ENCODE results near the gene DNAJB13.

DNAJB13 gene

GRCh38 chr11:74015919-74016684 is 65.3 kb downstream of the DNAJB13 start:
- Histone ChIP-seq H2BK120ac (ENCODE audit: low read depth, low read length) (no peak overlapping the region), H3K27me3 (ENCODE audit: insufficient read depth, low read length, poor library complexity) (no peaks in the 10 kb centered on the region), H2BK15ac (replicated peaks; ENCODE audit: low read depth) (no peak overlapping the region), H4K5ac (ENCODE audit: low read length) (no peak overlapping the region), H3K79me1 (ENCODE audit: low read length) (no peaks in the 10 kb centered on the region), H3K27ac (ENCODE audit: low read depth, low read length) (no peak overlapping the region), H3K18ac (ENCODE audit: low read length) (no peak overlapping the region), H3K4me3 (ENCODE audit: low read length) (no peak overlapping the region), H2AK5ac (ENCODE audit: low read length) (no peak overlapping the region), H2BK5ac (ENCODE audit: low read length) (no peak overlapping the region), H3K36me3 (ENCODE audit: control insufficient read depth, insufficient read depth, low read length) (peaks cover 1% of the 10 kb centered on the region), H3K79me2 (ENCODE audit: control insufficient read depth, insufficient read depth, low read length) (no peaks in the 10 kb centered on the region), H3K4me2 (ENCODE audit: low read length) (no peak overlapping the region), H4K8ac (ENCODE audit: low read depth, low read length) (no peak overlapping the region), H3K4ac (ENCODE audit: low read depth, low read length) (no peak overlapping the region), H3K4me1 (ENCODE audit: control insufficient read depth, low read depth, low read length) (no peaks in the 10 kb centered on the region), H3K9ac (ENCODE audit: low read length) (no peak overlapping the region), H3K56ac (ENCODE audit: low read length) (no peak overlapping the region), H3K23ac (ENCODE audit: low read length) (no peak overlapping the region)
- no peak for DNase-seq
- WGBS (ENCODE audit: extremely low coverage, insufficient coverage, low lambda C conversion rate), result no CpG with 5 or more reads among the region's 5 CpGs

GRCh38 chr11:74017631-74018030 is 66.8 kb downstream of the DNAJB13 start:
- no CpG with 5 or more reads among the region's 3 CpGs for WGBS (ENCODE audit: extremely low coverage, insufficient coverage, low lambda C conversion rate)
- Histone ChIP-seq H3K36me3 (ENCODE audit: control insufficient read depth, insufficient read depth, low read length) (peaks cover 1% of the 10 kb centered on the region), H2BK5ac (ENCODE audit: low read length) (no peak overlapping the region), H3K79me1 (ENCODE audit: low read length) (no peaks in the 10 kb centered on the region), H4K8ac (ENCODE audit: low read depth, low read length) (no peak overlapping the region), H3K27ac (ENCODE audit: low read depth, low read length) (no peak overlapping the region), H2AK5ac (ENCODE audit: low read length) (no peak overlapping the region), H2BK120ac (ENCODE audit: low read depth, low read length) (no peak overlapping the region), H3K9ac (ENCODE audit: low read length) (no peak overlapping the region), H3K27me3 (ENCODE audit: insufficient read depth, low read length, poor library complexity) (no peaks in the 10 kb centered on the region), H3K18ac (ENCODE audit: low read length) (no peak overlapping the region), H2BK15ac (replicated peaks; ENCODE audit: low read depth) (no peak overlapping the region), H3K4ac (ENCODE audit: low read depth, low read length) (no peak overlapping the region), H3K4me2 (ENCODE audit: low read length) (no peak overlapping the region), H3K56ac (ENCODE audit: low read length) (no peak overlapping the region), H3K23ac (ENCODE audit: low read length) (no peak overlapping the region), H3K79me2 (ENCODE audit: control insufficient read depth, insufficient read depth, low read length) (no peaks in the 10 kb centered on the region), H3K4me1 (ENCODE audit: control insufficient read depth, low read depth, low read length) (no peaks in the 10 kb centered on the region), H4K5ac (ENCODE audit: low read length) (no peak overlapping the region), H3K4me3 (ENCODE audit: low read length) (no peak overlapping the region)
- DNase-seq, result no peak

GRCh38 chr11:74018331-74019005 is 67.6 kb downstream of the DNAJB13 start:
- Histone ChIP-seq H3K27ac (ENCODE audit: low read depth, low read length) (no peak overlapping the region), H4K5ac (ENCODE audit: low read length) (no peak overlapping the region)

GRCh38 chr11:74019104-74019738 is 68.4 kb downstream of the DNAJB13 start:
- no peak overlapping the region for H2BK15ac ChIP-seq (replicated peaks; ENCODE audit: low read depth)
- no peaks in the 10 kb centered on the region for H3K27me3 ChIP-seq (ENCODE audit: insufficient read depth, low read length, poor library complexity)
- no peak overlapping the region for H3K18ac ChIP-seq (ENCODE audit: low read length)
- H3K56ac ChIP-seq (ENCODE audit: low read length), result no peak overlapping the region
- H3K36me3 ChIP-seq (ENCODE audit: control insufficient read depth, insufficient read depth, low read length), result peaks cover 1% of the 10 kb centered on the region
- no peaks in the 10 kb centered on the region for H3K79me1 ChIP-seq (ENCODE audit: low read length)
- no peak overlapping the region for H3K27ac ChIP-seq (ENCODE audit: low read depth, low read length)
- H3K4ac ChIP-seq (ENCODE audit: low read depth, low read length), result no peak overlapping the region
- no CpG with 5 or more reads among the region's 4 CpGs for WGBS (ENCODE audit: extremely low coverage, insufficient coverage, low lambda C conversion rate)
- no peak for DNase-seq
- H2BK120ac ChIP-seq (ENCODE audit: low read depth, low read length), result no peak overlapping the region
- H3K4me2 ChIP-seq (ENCODE audit: low read length), result no peak overlapping the region
- H3K9ac ChIP-seq (ENCODE audit: low read length), result no peak overlapping the region
- no peak overlapping the region for H2AK5ac ChIP-seq (ENCODE audit: low read length)
- no peak overlapping the region for H3K23ac ChIP-seq (ENCODE audit: low read length)
- no peak overlapping the region for H4K8ac ChIP-seq (ENCODE audit: low read depth, low read length)
- no peaks in the 10 kb centered on the region for H3K79me2 ChIP-seq (ENCODE audit: control insufficient read depth, insufficient read depth, low read length)
- H3K4me3 ChIP-seq (ENCODE audit: low read length), result no peak overlapping the region
- no peaks in the 10 kb centered on the region for H3K4me1 ChIP-seq (ENCODE audit: control insufficient read depth, low read depth, low read length)
- H2BK5ac ChIP-seq (ENCODE audit: low read length), result no peak overlapping the region
- H4K5ac ChIP-seq (ENCODE audit: low read length), result no peak overlapping the region

More at GRCh38 chr11:74018331-74019005, 67.6 kb downstream of the DNAJB13 start:
- no peak overlapping the region for H2BK120ac ChIP-seq (ENCODE audit: low read depth, low read length)
- no peak overlapping the region for H2BK15ac ChIP-seq (replicated peaks; ENCODE audit: low read depth)
- no peak for DNase-seq
- no peak overlapping the region for H3K9ac ChIP-seq (ENCODE audit: low read length)
- H3K18ac ChIP-seq (ENCODE audit: low read length), result no peak overlapping the region
- no peak overlapping the region for H4K8ac ChIP-seq (ENCODE audit: low read depth, low read length)
- no peaks in the 10 kb centered on the region for H3K4me1 ChIP-seq (ENCODE audit: control insufficient read depth, low read depth, low read length)
- H3K4me2 ChIP-seq (ENCODE audit: low read length), result no peak overlapping the region
- peaks cover 1% of the 10 kb centered on the region for H3K36me3 ChIP-seq (ENCODE audit: control insufficient read depth, insufficient read depth, low read length)
- no peaks in the 10 kb centered on the region for H3K79me2 ChIP-seq (ENCODE audit: control insufficient read depth, insufficient read depth, low read length)
- H2AK5ac ChIP-seq (ENCODE audit: low read length), result no peak overlapping the region
- H3K79me1 ChIP-seq (ENCODE audit: low read length), result no peaks in the 10 kb centered on the region
- H2BK5ac ChIP-seq (ENCODE audit: low read length), result no peak overlapping the region
- no peak overlapping the region for H3K23ac ChIP-seq (ENCODE audit: low read length)
- no peak overlapping the region for H3K56ac ChIP-seq (ENCODE audit: low read length)
- no peaks in the 10 kb centered on the region for H3K27me3 ChIP-seq (ENCODE audit: insufficient read depth, low read length, poor library complexity)
- no peak overlapping the region for H3K4ac ChIP-seq (ENCODE audit: low read depth, low read length)
- WGBS (ENCODE audit: extremely low coverage, insufficient coverage, low lambda C conversion rate), result no CpG with 5 or more reads among the region's 9 CpGs
- no peak overlapping the region for H3K4me3 ChIP-seq (ENCODE audit: low read length)

GRCh38 chr11:74019860-74020259 is 69.0 kb downstream of the DNAJB13 start:
- no peak for DNase-seq
- no peak overlapping the region for H3K27ac ChIP-seq (ENCODE audit: low read depth, low read length)
- WGBS (ENCODE audit: extremely low coverage, insufficient coverage, low lambda C conversion rate), result no CpG with 5 or more reads among the region's 4 CpGs

More at GRCh38 chr11:74019860-74020259, 69.0 kb downstream of the DNAJB13 start:
- no peaks in the 10 kb centered on the region for H3K4me1 ChIP-seq (ENCODE audit: control insufficient read depth, low read depth, low read length)
- no peak overlapping the region for H3K4ac ChIP-seq (ENCODE audit: low read depth, low read length)
- no peak overlapping the region for H2BK15ac ChIP-seq (replicated peaks; ENCODE audit: low read depth)
- H2AK5ac ChIP-seq (ENCODE audit: low read length), result no peak overlapping the region
- H3K79me2 ChIP-seq (ENCODE audit: control insufficient read depth, insufficient read depth, low read length), result no peaks in the 10 kb centered on the region
- H4K5ac ChIP-seq (ENCODE audit: low read length), result no peak overlapping the region
- H2BK120ac ChIP-seq (ENCODE audit: low read depth, low read length), result no peak overlapping the region
- H3K18ac ChIP-seq (ENCODE audit: low read length), result no peak overlapping the region
- no peak overlapping the region for H3K56ac ChIP-seq (ENCODE audit: low read length)
- H3K79me1 ChIP-seq (ENCODE audit: low read length), result no peaks in the 10 kb centered on the region
- H3K4me3 ChIP-seq (ENCODE audit: low read length), result no peak overlapping the region
- no peak overlapping the region for H3K4me2 ChIP-seq (ENCODE audit: low read length)
- no peak overlapping the region for H3K23ac ChIP-seq (ENCODE audit: low read length)
- peaks cover 1% of the 10 kb centered on the region for H3K36me3 ChIP-seq (ENCODE audit: control insufficient read depth, insufficient read depth, low read length)
- no peak overlapping the region for H4K8ac ChIP-seq (ENCODE audit: low read depth, low read length)
- no peak overlapping the region for H3K9ac ChIP-seq (ENCODE audit: low read length)
- H2BK5ac ChIP-seq (ENCODE audit: low read length), result no peak overlapping the region
- no peaks in the 10 kb centered on the region for H3K27me3 ChIP-seq (ENCODE audit: insufficient read depth, low read length, poor library complexity)
